ENCODE measurements around the gene BAG3.
"Not testable (repeated sequence)": the region's sequence is repeated elsewhere in the genome, so short reads cannot be mapped to it uniquely, and the experiment has no call there.

Gene BAG3

DNA sequence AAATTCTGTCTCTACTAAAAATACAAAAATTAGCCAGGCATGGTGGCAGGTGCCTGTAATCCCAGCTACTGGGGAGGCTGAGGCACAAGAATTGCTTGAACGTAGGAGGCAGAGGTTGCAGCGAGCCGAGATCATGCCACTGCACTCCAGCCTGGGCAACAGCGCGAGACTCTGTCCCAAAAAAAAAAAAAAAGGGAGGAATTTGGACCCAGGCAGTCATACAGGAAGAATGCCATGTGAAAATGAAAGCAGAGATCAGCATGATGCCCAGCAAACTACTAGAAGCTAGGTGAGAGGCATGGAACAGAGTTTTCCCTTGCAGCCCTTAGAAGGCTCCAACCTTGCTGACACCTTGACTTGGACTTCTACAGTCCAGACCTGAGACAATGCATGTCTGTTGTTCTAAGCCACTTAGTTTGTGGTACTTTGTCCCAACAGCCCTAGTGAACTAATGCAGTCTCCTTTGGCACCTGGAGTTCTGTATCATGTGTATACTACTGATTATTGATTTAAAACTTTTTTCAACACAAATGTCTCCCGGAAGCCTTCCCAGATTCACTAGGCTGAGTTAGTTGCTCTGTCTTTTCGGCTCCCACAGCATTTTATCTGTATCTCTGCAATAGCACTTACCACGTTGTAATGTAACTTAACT is 10.2 kb upstream of the BAG3 start:
- no peak for DNase-seq

DNA sequence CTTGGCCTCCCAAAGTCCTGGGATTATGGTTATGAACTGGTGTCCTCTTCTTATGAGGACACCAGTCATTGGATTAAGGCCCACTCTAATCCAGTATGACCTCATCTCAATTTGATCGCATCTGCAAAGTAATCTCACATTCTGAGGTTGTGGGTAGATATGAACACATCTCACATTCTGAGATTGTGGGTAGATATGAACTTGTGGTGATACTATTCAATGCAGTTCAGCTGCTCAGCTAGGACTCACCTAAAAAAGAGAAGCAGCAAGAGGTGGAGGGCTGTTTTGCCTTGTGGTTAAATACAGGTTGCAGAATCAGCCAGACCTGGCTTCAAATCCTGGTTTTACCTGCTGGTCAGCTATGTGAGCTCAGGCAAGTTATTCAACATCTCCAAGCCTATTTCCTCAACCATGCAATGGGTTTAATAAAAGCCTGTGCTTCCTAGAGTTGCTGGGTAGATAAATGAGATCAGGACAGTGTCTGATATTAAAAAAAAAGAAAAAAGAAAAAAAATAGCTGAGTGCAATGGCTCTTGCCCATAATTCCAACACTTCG is 8.5 kb upstream of the BAG3 start:
- no peak for DNase-seq

DNA sequence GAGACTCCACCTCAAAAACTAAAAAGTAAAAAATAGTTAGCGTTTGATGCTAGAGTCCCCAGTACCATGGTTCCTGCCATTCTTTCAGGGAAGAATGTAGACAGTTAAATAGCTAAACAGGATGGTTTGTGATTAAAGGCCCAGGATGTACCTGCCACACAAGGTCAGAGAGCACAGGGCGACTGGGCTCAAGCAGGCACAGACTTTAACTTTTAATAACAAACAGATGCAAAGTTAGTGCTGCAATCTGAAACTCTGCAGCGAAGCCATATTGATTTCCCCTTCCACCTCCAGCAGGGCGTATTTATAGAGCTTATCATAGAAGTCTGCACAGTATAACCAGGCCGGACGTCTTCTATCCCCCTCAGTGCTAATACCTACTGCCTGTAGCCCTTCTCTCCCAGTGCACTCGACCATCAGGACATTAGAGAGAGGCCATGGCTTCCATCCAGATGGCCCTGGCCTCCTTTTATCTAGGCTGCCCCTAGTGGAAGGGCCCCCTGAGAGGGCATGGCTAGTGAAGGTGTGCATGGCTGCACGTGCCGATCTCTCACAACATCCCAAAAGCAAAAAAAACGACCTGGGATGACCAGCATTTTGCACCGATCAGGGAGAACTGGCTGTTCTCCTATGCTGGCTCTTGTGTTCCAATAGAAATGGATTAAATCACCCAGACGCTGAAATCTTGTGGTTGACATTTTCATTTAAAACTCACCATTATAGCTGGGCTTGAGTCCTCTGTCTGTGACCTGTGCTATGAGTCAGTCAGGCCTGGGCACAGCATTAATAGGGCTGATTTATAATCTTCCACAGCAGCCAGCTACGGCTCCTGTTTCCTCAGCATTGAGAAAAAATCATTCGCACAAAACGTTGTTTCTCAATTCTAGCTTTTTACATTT is 7.6 kb upstream of the BAG3 start:
- DNase-seq, result no peak

DNA sequence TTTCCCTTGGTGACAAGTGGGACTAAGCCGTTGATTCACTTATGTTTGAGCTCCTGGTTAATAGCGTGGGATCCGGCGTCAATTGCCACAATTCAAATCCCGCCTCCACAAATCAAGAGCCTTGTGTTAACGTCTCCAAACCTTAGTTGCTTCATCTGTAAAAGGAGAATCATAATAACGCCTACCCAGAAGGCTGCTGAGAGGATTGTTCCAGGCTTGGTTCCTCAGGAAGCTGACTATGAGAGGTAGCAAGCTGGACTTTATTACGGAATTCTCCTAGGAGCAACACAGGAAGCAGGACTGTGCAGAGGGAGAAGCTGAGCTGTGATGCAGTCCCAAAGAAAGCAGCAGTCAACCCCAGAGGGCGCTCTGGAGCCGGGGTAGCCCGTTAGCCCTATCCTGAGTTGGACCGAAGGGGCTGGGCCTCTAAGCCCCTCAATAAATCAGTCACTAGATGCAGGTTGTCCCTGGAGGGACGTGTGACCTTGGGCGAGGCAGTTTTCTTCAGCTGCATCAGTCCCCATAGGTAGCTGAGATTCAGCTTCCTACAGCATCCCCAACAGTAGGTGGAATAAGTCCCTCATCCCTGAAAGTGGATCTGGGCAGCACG is 6.9 kb upstream of the BAG3 start:
- DNase-seq, result no peak

DNA sequence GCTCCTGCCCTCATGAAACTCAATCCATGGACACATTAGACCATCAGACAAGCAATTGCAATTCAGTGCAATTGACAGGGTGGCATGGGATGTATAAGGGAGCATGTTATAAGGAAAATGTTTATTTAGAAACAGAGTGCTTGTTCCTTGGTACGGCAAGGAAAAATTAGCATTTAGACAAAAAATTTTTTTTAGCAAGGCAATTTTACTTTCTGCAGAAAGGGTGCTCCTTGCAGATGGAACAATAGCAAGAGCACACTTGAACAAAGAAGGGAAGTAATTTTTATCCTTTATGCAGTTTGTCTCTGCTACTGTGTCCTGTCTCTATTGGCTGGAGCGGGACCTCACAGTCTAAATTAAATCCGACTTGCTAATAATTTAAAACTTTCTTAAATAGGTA is 6.2 kb upstream of the BAG3 start:
- DNase-seq, result no peak

DNA sequence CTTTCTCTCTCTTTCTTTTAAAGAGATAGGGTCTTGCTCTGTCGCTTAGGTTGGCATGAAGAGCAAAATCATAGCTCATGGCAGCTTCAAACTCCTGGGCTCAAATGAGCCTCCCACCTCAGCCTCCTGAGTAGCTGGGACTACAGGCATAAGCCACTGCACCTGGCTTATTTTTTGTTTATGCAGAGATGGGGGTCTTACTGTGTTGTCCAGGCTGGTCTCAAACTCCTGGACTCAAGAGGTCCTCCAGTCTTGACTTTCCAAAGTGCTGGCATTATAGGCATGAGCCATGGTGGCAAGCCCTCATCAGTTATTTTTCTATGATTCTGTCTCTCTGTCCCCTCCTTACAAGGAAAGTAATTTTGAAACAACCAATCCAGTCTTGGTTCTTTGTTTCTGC is 1.1 kb upstream of the BAG3 start:
- no peak for DNase-seq

DNA sequence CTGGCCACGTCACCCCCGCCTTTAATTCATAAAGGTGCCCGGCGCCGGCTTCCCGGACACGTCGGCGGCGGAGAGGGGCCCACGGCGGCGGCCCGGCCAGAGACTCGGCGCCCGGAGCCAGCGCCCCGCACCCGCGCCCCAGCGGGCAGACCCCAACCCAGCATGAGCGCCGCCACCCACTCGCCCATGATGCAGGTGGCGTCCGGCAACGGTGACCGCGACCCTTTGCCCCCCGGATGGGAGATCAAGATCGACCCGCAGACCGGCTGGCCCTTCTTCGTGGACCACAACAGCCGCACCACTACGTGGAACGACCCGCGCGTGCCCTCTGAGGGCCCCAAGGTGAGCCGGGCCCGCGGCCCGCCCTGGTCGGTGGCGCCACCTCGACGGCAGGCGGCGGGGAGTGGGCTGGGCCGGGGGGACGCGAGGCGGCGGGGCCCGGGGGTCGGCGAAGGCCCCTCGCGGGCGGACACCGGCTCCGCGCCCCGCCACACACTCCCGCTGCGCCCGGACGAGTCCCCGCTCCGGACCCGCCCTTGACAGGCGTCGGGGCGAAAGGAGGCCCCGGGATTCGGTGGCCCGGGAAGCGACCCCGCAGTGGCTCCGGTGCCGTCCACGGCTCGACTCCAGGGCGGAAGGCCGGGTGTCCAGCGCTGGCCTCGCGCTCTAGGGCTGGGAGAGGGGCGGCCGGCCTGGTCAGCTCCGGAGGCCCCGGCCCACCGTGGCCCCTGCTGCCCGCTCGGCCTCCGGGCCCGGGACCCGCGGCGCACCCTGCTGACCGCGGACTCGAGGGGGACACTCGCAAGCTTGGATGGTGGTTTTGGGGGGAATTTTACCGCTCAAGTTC is 557 bp downstream of the BAG3 start:
- DNase-seq, result no peak

DNA sequence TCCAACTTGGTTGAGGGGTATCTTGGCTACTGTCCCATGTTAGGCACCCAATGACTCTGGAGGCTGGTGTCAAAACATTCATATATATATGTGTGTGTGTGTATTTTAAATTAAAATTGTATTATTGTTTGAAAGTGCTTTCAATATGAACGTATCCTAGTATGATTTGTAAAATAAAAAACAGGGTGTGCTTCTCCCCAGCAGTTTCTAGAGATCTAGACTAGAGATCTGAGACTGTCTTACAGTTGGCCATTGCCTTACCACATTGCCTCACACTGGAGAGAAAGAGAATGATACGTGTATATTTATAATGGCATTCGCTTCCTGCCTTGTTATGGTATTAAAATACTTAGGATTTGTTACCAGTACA is 1.2 kb downstream of the BAG3 start:
- DNase-seq, result no peak

DNA sequence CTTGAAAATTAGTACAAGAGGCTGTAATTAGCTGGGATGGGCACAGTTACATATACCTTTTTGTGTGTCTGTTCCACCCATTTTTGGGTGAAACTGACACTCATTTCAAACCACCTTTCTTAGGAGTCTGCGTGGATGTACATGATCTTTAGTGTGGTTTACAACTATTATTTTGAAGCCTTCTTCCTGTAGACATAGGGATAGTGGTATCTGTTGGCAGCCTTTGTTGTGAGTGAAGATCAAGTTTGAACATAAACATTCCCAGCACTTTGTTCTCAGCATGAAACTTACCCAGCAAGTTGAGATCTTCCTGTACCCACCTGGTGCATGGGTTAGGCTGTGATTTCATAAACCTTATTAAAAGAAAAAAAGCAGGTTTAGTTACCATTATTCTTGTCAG is 2.0 kb downstream of the BAG3 start:
- no peak for DNase-seq

DNA sequence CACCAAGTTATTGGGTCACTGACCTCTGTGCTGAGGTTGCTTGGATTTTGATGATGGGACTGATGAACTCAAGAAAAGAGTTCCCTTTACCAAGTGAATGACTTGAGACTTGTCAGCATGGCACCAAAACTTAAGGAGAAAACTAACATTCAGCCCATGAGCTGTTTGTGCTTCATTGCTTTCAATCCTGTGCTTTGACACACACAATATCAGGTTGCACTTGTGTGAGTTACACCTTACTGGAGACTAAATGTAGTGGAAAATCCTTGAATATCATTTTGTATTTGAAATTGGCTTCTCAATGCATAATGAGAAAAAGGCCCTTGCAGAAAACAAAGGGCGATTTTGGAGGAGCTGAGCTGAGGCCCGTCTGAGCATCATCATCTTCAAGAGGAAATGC is 2.7 kb downstream of the BAG3 start:
- no peak for DNase-seq

DNA sequence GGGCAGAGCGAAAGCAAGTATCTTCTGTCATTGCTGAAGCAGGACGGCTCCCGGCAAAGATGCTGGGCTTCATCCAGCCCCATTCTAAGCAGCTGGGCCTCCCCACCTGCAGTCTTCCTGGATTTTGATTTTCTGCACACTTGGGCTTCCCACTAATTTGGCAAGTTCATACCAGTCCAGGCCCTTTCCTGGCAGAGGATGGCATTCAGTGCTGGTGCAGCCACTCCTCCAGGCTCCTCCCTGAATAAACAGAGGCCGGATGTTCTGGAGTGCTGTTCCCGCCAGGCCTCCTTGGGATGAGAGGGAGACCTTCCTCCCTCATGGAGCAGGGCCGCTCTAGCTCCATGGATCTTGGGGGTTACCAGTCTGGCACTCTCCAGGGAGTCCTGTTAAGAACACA is 3.4 kb downstream of the BAG3 start:
- no peak for DNase-seq

DNA sequence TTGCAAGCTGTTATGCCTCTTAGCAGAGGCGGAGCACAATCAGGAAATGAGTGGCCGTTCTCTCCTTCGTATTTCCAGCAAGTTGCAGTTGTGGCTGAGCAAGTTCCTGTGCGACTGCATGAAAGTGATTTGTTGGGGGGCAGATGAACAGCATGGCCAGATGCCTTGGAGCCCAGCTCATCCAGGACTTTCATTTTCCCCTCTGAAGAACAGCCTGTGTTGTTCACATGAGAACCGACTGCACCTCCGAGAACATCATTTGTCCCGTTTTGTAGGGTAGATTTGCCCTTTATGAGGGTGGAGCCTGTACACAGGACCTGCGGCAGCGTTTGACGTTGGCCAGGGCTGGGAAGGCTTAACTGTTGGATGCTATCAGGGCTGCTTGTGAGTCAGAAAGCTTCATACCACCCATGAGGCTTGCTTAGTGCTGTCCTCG is 4.4 kb downstream of the BAG3 start:
- no peak for DNase-seq

DNA sequence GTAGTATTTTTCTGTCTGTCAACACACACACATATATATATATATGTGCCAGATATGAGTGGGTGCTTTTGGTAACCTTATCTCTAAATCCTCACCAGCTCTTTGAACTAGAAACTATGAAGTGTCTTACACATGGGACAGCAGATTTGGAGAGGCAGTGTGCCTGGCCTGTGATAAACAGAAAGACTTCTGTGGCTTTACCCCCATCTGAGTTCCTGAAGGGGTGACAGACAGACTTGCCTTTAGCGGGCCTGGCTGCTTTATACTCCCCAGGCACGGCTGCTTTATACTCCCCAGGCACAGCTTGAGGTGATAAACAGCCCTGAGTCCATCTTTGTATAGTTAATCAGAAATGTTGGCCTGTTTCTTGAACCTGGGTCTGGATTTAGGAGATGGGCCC is 5.6 kb downstream of the BAG3 start:
- DNase-seq, result no peak

DNA sequence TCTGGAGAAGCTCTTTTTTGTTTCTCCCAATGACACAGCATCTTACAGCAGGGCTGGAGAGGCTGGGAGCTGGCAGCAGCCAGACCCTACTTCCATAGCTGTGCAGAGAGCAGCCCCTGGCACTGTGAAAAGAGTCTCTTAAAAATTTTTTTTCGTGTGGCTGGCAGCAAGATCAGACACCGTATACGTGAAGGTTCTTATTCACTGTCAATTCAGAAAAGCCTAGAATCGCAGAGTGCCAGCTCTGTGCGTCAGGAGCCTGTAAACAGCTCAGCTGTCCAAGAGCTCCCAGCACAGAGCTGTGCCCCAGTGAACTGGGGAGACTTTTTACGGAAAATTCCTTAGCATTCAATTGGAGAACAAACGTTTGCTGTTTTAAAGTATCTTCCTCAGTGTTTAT is 6.5 kb downstream of the BAG3 start:
- no peak for DNase-seq

DNA sequence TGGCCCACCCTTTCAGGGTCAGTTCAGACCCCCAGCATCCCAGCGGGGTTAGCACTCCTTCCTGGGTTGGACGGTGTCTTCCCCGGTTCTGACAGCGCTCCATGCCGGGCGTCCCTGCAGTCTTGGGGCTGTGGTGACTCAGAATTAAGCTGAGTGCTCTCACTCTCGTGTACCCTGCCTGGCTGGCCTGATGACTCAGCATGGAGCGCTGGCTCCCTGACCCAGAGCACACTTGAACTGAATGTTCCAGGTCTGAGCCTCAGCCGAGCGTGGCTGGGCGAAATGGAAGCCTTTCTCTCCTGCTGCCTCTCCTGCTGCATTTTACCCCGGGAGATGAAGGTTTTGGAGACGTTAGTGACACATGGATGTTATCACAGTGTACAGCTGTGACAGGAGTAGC is 7.1 kb downstream of the BAG3 start:
- DNase-seq, result no peak

DNA sequence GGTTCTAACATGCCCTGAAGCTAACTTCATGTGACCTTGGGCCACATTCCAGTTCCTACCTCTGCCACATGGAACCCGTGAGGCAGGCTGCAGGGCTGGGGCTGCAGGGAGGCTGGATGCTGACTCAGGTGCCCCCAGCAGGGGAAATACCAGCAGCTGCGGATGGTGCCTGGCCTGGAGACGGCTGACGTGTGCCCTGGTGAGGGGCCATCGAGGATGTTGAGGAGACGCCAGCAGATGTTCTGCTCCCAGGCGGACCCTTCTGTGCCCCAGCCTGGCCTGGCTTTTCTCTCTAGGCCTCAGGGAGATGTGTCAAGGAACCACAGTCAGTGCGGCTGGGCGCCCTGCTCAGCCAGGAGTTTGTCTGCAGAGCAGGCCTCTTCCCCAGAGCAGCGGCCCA is 8.8 kb downstream of the BAG3 start:
- no peak for DNase-seq

DNA sequence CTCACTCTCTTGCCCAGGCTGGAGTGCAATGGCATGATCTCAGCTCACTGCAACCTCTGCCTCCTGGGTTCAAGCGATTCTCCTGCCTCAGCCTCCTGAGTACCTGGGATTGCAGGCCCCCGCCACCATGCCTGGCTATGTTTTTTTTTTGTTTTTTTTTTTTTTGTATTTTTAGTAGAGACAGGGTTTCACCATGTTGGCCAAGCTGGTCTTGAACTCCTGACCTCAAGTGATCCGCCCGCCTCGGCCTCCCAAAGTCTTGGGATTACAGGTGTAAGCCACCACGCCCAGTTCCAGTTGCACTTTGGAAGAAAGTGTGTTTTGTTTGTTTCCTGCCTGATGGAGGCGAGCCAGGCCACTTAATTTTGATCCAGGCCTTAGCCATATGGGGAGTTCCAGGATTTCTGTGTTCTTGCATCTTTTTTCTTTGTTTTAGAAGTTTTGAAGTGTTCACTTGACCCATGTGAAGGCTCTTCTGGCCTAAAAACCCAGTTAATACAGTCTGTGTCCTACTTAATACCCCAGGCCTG is 11.0 kb downstream of the BAG3 start:
- not testable (repeated sequence) for DNase-seq

DNA sequence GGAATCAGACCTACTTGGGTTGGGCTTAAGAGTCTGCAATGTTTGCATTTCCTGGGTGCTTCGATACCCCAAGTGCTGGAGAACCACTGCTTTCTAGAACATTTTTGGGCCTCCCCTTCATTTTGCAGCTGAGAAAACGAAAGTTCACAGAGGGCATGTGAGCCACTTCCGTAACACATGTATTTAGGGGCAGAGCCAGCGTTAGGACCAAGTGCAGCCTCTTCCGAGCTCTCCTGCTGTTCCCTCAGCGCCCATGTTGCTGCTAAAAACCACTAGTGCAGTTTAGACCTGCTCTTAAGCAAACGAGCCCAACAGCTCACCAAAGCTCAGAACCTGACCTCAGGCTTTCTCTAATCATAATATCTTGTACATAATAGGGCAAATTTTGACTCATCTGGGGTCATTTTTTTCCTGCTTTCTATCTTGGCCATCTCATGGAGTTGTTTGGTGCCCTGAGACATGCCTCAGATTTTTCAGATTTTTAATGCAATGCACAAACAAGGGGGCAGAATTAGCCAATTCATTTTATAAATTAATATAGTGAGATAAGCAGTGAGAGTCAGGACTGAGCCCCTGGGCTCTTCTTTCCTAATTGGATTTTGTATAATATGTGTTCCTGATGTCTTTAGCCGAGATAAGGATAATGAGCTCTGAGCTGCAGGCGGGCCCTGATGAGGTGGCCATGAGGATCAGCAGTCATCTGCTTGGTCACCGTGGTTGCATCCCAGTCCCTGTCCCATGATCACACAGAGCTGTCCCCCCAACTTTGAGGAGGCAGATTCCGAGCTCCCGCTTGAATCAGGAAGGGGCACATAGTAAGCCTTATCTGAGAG is 12.9 kb downstream of the BAG3 start:
- no peak for DNase-seq

DNA sequence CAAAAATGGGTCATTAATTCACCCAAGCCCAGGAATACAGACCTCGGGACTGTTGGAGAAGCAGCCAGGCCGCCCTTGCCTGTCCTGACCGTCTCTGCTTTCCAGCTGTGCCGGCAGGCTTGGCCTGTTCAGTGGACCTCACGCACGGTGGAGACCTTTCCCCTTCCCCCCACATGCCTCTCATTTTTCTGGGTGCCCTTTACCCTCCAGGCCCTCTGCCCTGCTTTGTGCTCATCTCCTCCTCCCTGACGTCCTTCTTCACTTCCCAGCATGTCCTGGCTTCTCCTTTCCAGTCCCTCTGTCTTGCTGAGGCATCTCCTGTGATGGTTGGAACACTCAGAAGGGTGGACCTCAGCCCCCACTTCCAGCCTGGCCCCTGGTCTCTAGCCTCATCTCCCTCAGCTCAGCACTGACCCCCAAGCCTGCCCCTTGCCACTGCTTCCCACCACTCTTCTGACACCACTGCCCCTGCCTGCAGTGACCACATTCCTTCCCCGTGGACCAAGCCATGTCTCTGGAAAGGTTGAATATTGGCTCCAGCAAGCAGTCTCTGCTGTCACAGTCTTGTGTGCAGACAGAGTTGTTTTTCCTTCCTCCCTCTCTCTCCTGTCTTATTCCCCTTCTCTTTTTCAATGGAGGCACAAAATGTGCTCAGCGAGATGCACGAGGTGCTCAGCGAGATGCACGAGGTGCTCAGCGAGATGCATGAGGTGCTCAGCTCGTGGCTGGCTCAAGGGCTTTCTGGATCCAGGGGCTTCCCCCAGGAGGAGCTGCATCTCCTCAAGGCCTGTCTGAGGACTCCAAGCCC is 14.9 kb downstream of the BAG3 start:
- DNase-seq, result no peak

DNA sequence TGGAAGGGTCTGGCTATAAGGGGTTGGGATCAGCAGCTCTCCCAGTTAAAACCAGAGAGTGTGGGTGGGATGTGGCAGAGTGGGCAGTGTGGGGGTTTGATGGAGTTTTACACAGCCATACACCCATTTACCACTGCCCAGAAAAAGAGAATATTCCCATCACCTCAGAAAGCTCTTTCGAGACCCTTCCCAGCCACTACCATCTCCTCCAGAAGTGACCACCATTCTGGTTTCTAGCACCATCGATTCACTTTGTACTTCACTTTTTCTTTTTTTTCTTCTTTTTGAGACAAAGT is 15.5 kb downstream of the BAG3 start:
- DNase-seq, result no peak

Data from NCI-H1417 treated with DMSO at 0.1 percent for 48 hours (cell line).